Astrocyte (in vitro differentiated cells and primary cell): ENCODE results near the gene ACOT11. TPM values are rescaled to one million over a fixed set of nuclear protein-coding genes. Genes with fewer than 3 reads are reported as not detected.

Experiments
- DNase-seq: peaks from one replicate; pipeline ENCODE4 v3.0.0-alpha.2; 2010; ENCODE audit warnings: low read depth
- FAIRE-seq: peaks from 2 replicates; lab custom pipeline; 2011; peaks lifted over from hg19 to GRCh38; lab: Jason Lieb, UNC
- H2AFZ ChIP-seq: 2 replicates; pipeline ENCODE4 v1.6.0; 2012; ENCODE audit warnings: low read depth, low read length, inconsistent platforms
- H3K27ac ChIP-seq: 2 replicates; pipeline ENCODE4 v1.5.1; 2011; ENCODE audit warnings: low read depth, low read length, inconsistent platforms
- H3K27me3 ChIP-seq: 2 replicates; pipeline ENCODE4 v1.6.0; 2011; ENCODE audit warnings: low read length, inconsistent platforms; ENCODE audit not compliant: insufficient read depth
- H3K36me3 ChIP-seq: 2 replicates; pipeline ENCODE4 v1.5.1; 2011; ENCODE audit warnings: low read length, inconsistent platforms; ENCODE audit not compliant: insufficient read depth
- H3K4me1 ChIP-seq: 2 replicates; pipeline ENCODE4 v1.5.1; 2011; ENCODE audit warnings: low read length, inconsistent platforms; ENCODE audit not compliant: insufficient read depth
- H3K4me2 ChIP-seq: 2 replicates; pipeline ENCODE4 v1.6.0; 2012; ENCODE audit warnings: low read length, inconsistent platforms
- H3K4me3 ChIP-seq: 2 replicates; pipeline ENCODE4 v1.5.1; 2011; ENCODE audit warnings: low read depth, mild to moderate bottlenecking, low read length, inconsistent platforms; ENCODE audit not compliant: insufficient read depth
- H3K79me2 ChIP-seq: 2 replicates; pipeline ENCODE4 v1.6.0; 2012; ENCODE audit warnings: mild to moderate bottlenecking, low read length, inconsistent platforms; ENCODE audit not compliant: insufficient read depth
- H3K9ac ChIP-seq: 2 replicates; pipeline ENCODE4 v1.6.0; 2012; ENCODE audit warnings: mild to moderate bottlenecking, low read length, inconsistent platforms
- H3K9me3 ChIP-seq: 2 replicates; pipeline ENCODE4 v1.5.1; 2012; ENCODE audit warnings: low read depth, mild to moderate bottlenecking, low read length, inconsistent platforms; ENCODE audit not compliant: insufficient read depth
- H4K20me1 ChIP-seq: 2 replicates; pipeline ENCODE4 v1.6.0; 2012; ENCODE audit warnings: low read length, inconsistent platforms; ENCODE audit not compliant: insufficient read depth
- H3K27ac Mint-ChIP-seq: one replicate; pipeline ENCODE4 v1.8.0; 2021; ENCODE audit warnings: mild to moderate bottlenecking, mixed read lengths; ENCODE audit not compliant: unreplicated experiment
- H3K27me3 Mint-ChIP-seq: one replicate; pipeline ENCODE4 v1.8.0; 2021; ENCODE audit warnings: low read depth, mixed read lengths; ENCODE audit not compliant: unreplicated experiment
- H3K36me3 Mint-ChIP-seq: one replicate; pipeline ENCODE4 v1.8.0; 2021; ENCODE audit warnings: low read depth, mixed read lengths; ENCODE audit not compliant: unreplicated experiment
- H3K4me1 Mint-ChIP-seq: one replicate; pipeline ENCODE4 v1.8.0; 2021; ENCODE audit warnings: low read depth, mixed read lengths; ENCODE audit not compliant: unreplicated experiment
- H3K4me3 Mint-ChIP-seq: one replicate; pipeline ENCODE4 v1.8.0; 2021; ENCODE audit warnings: mild to moderate bottlenecking, moderate library complexity, mixed read lengths; ENCODE audit not compliant: unreplicated experiment
- H3K9me3 Mint-ChIP-seq: one replicate; pipeline ENCODE4 v1.8.0; 2021; ENCODE audit warnings: mild to moderate bottlenecking, mixed read lengths; ENCODE audit not compliant: unreplicated experiment
- CTCF ChIP-seq: IDR thresholded peaks from 2 replicates; pipeline ENCODE4 v1.5.1; 2011; ENCODE audit warnings: low read depth, mild to moderate bottlenecking, inconsistent platforms, low read length, moderate library complexity; ENCODE audit not compliant: insufficient read depth
- EZH2 ChIP-seq: IDR thresholded peaks from 2 replicates; pipeline ENCODE4 v1.6.1; 2012; ENCODE audit warnings: mild to moderate bottlenecking, low read length, inconsistent platforms; ENCODE audit not compliant: insufficient read depth
- total RNA-seq: library from RNA; stranded (reverse); gene quantifications from 2 replicates; pipeline ENCODE4 v1.2.1, GENCODE V29; 2021

The ACOT11 gene
- total RNA-seq, 1 donor from 2014 or later: 1.5 TPM

GRCh38 chr1:54619749-54620148, 71.7 kb downstream of the ACOT11 start:
- Mint-ChIP-seq H3K27me3 (peaks cover 33% of the 10 kb centered on the region), H3K27ac (no peak overlapping the region)

GRCh38 chr1:54623216-54624007, 75.4 kb downstream of the ACOT11 start, which contains the start of gene FAM151A:
Gene FAM151A (minus strand): TSS chr1:54623525. CDS start chr1:54623395, 130 bp downstream.
- Histone ChIP-seq H3K9ac (no peak within 1 kb of the TSS), H3K36me3 (no peaks in the 10 kb centered on the region), H2AFZ (no peak within 1 kb of the TSS), H3K4me2 (no peak within 1 kb of the TSS), H3K9me3 (no peaks in the 10 kb centered on the region), H4K20me1 (no peaks in the 10 kb centered on the region), H3K79me2 (no peaks in the 10 kb centered on the region), H3K4me1 (no peaks in the 10 kb centered on the region), H3K4me3 (no peak within 1 kb of the TSS), H3K27me3 (peaks cover 8% of the 10 kb centered on the region), H3K27ac (no peak within 1 kb of the TSS)
- Mint-ChIP-seq H3K36me3 (no peaks in the 10 kb centered on the region), H3K9me3 (peaks cover 2% of the 10 kb centered on the region), H3K27ac (no peak within 1 kb of the TSS), H3K27me3 (peaks cover 33% of the 10 kb centered on the region), H3K4me3 (no peak within 1 kb of the TSS), H3K4me1 (no peaks in the 10 kb centered on the region)
- FAIRE-seq (no peak), DNase-seq (no peak)
- TF ChIP-seq CTCF (no peak), EZH2 (no peak)

More at GRCh38 chr1:54619749-54620148, 71.7 kb downstream of the ACOT11 start:
- peaks cover 8% of the 10 kb centered on the region for H3K27me3 ChIP-seq
- no peak overlapping the region for H3K27ac ChIP-seq
- H4K20me1 ChIP-seq: no peaks in the 10 kb centered on the region
- no peak overlapping the region for H3K4me2 ChIP-seq
- H3K36me3 ChIP-seq: no peaks in the 10 kb centered on the region
- Mint-ChIP-seq H3K9me3 (peaks cover 5% of the 10 kb centered on the region), H3K36me3 (no peaks in the 10 kb centered on the region), H3K4me3 (no peak overlapping the region), H3K4me1 (no peaks in the 10 kb centered on the region)
- no peaks in the 10 kb centered on the region for H3K79me2 ChIP-seq
- no peak overlapping the region for H3K9ac ChIP-seq
- H3K4me3 ChIP-seq: no peak overlapping the region
- no peak overlapping the region for H2AFZ ChIP-seq
- TF ChIP-seq CTCF (no peak), EZH2 (no peak)
- no peak for FAIRE-seq
- H3K9me3 ChIP-seq: no peaks in the 10 kb centered on the region
- DNase-seq: no peak
- H3K4me1 ChIP-seq: no peaks in the 10 kb centered on the region
